H9 (cell line): ENCODE data around the gene KCNK10. TPM values are rescaled to one million over a fixed set of nuclear protein-coding genes. Genes with fewer than 3 reads are reported as not detected.

Source experiments
- DNase-seq: peaks from one replicate; pipeline ENCODE4 v3.0.0-alpha.2; 2017
- H2AFZ ChIP-seq: one replicate; pipeline ENCODE4 v1.6.1; 2013; ENCODE audit warnings: mild to moderate bottlenecking, low read length, control low read depth, moderate library complexity
- H2AK5ac ChIP-seq: 2 replicates; pipeline ENCODE4 v1.6.1; 2013; ENCODE audit warnings: low read length, control low read depth, mixed read lengths; ENCODE audit not compliant: insufficient read length
- H2BK120ac ChIP-seq: one replicate; pipeline ENCODE4 v1.6.1; 2013; ENCODE audit warnings: low read depth, mild to moderate bottlenecking, low read length, control low read depth, inconsistent platforms; ENCODE audit not compliant: poor library complexity, severe bottlenecking
- H2BK12ac ChIP-seq: 2 replicates; pipeline ENCODE4 v1.6.1; 2013; ENCODE audit warnings: low read length, control low read depth, mixed read lengths, low read depth; ENCODE audit not compliant: insufficient read length
- H2BK15ac ChIP-seq: 2 replicates; pipeline ENCODE4 v1.6.1; 2013; ENCODE audit warnings: low read depth, low read length, control low read depth
- H2BK20ac ChIP-seq: one replicate; pipeline ENCODE4 v1.6.1; 2013; ENCODE audit warnings: low read depth, mild to moderate bottlenecking, low read length, control low read depth, inconsistent platforms; ENCODE audit not compliant: poor library complexity, severe bottlenecking
- H2BK5ac ChIP-seq: 2 replicates; pipeline ENCODE4 v1.6.1; 2013; ENCODE audit warnings: low read length, control low read depth, mixed read lengths; ENCODE audit not compliant: insufficient read length
- H3K14ac ChIP-seq: 2 replicates; pipeline ENCODE4 v1.6.1; 2013; ENCODE audit warnings: low read length, control low read depth; ENCODE audit not compliant: insufficient read depth
- H3K18ac ChIP-seq: 2 replicates; pipeline ENCODE4 v1.6.1; 2013; ENCODE audit warnings: low read depth, mild to moderate bottlenecking, mixed read lengths, low read length, control low read depth; ENCODE audit not compliant: insufficient read length
- H3K23ac ChIP-seq: 2 replicates; pipeline ENCODE4 v1.6.1; 2013; ENCODE audit warnings: low read length, control low read depth, mixed read lengths, low read depth; ENCODE audit not compliant: insufficient read length
- H3K23me2 ChIP-seq: 2 replicates; pipeline ENCODE4 v1.6.1; 2013; ENCODE audit warnings: low read depth, mild to moderate bottlenecking, mixed read lengths, low read length, control low read depth; ENCODE audit not compliant: insufficient read length, poor library complexity, severe bottlenecking
- H3K27ac ChIP-seq: 2 replicates; pipeline ENCODE4 v1.5.1; 2013; ENCODE audit warnings: low read length, control low read depth, mixed read lengths, low read depth; ENCODE audit not compliant: insufficient read length
- H3K27me3 ChIP-seq: 2 replicates; pipeline ENCODE4 v1.6.1; 2013; ENCODE audit warnings: low read length, control low read depth, inconsistent platforms; ENCODE audit not compliant: insufficient read depth
- H3K4ac ChIP-seq: 2 replicates; pipeline ENCODE4 v1.6.1; 2013; ENCODE audit warnings: low read depth, mild to moderate bottlenecking, control low read depth, inconsistent platforms, low read length, moderate library complexity
- H3K4me1 ChIP-seq: 2 replicates; pipeline ENCODE4 v1.6.1; 2013; ENCODE audit warnings: low read length, control low read depth, inconsistent platforms; ENCODE audit not compliant: insufficient read depth
- H3K4me2 ChIP-seq: 2 replicates; pipeline ENCODE4 v1.6.1; 2013; ENCODE audit warnings: low read length, control low read depth, mixed read lengths; ENCODE audit not compliant: insufficient read length, insufficient read depth
- H3K56ac ChIP-seq: 2 replicates; pipeline ENCODE4 v1.6.1; 2013; ENCODE audit warnings: low read depth, mild to moderate bottlenecking, mixed read lengths, low read length, control low read depth; ENCODE audit not compliant: insufficient read length
- H3K79me1 ChIP-seq: 2 replicates; pipeline ENCODE4 v1.6.1; 2013; ENCODE audit warnings: low read depth, mild to moderate bottlenecking, moderate library complexity, low read length, control low read depth, inconsistent platforms; ENCODE audit not compliant: insufficient read depth, poor library complexity, severe bottlenecking
- H3K79me2 ChIP-seq: 2 replicates; pipeline ENCODE4 v1.6.1; 2013; ENCODE audit warnings: low read length, control low read depth, inconsistent platforms; ENCODE audit not compliant: insufficient read depth
- H3K9ac ChIP-seq: 2 replicates; pipeline ENCODE4 v1.6.1; 2013; ENCODE audit warnings: low read length, control low read depth, mixed read lengths; ENCODE audit not compliant: insufficient read length; ENCODE audit errors: extremely low read depth
- H3K9me3 ChIP-seq: one replicate; pipeline ENCODE4 v1.6.1; 2013; ENCODE audit warnings: low read depth, low read length, inconsistent platforms; ENCODE audit not compliant: control insufficient read depth
- H3T11ph ChIP-seq: one replicate; pipeline ENCODE4 v1.6.1; 2013; ENCODE audit warnings: mild to moderate bottlenecking, low read length, control low read depth, inconsistent platforms
- H4K20me1 ChIP-seq: one replicate; pipeline ENCODE4 v1.6.1; 2013; ENCODE audit not compliant: control insufficient read depth, insufficient read length, insufficient read depth
- H4K5ac ChIP-seq: 2 replicates; pipeline ENCODE4 v1.6.1; 2013; ENCODE audit warnings: low read depth, mild to moderate bottlenecking, mixed read lengths, low read length, control low read depth; ENCODE audit not compliant: insufficient read length
- H4K8ac ChIP-seq: replicated peaks from 2 replicates; pipeline ENCODE4 v1.6.1; 2013; ENCODE audit warnings: low read length, control low read depth, mixed read lengths, low read depth; ENCODE audit not compliant: insufficient read length
- H4K91ac ChIP-seq: 2 replicates; pipeline ENCODE4 v1.6.1; 2013; ENCODE audit warnings: low read depth, mild to moderate bottlenecking, moderate library complexity, mixed read lengths, low read length, control low read depth; ENCODE audit not compliant: insufficient read length
- H3K27ac Mint-ChIP-seq, 3 experiments: 2 replicates in 2 of 3; 3 replicates in 1 of 3; pipeline ENCODE4 v1.8.0; 2020 to 2021; ENCODE audit warnings: mixed read lengths in 3 of 3, mild to moderate bottlenecking in 1 of 3, moderate library complexity in 1 of 3
- H3K27me3 Mint-ChIP-seq: 2 replicates; pipeline ENCODE4 v1.8.0; 2021; ENCODE audit warnings: low read depth, mild to moderate bottlenecking, moderate library complexity, mixed read lengths
- H3K36me3 Mint-ChIP-seq, 3 experiments: 2 replicates in 2 of 3; 3 replicates in 1 of 3; pipeline ENCODE4 v1.8.0; 2020 to 2021; ENCODE audit warnings: low read depth in 3 of 3, mixed read lengths in 3 of 3; ENCODE audit not compliant: insufficient read depth in 1 of 3
- H3K4me1 Mint-ChIP-seq, 2 experiments: 2 replicates each; pipeline ENCODE4 v1.8.0; 2020; ENCODE audit warnings: mixed read lengths in 2 of 2
- H3K4me3 Mint-ChIP-seq, 2 experiments: 2 replicates in 1 of 2; 3 replicates in 1 of 2; pipeline ENCODE4 v1.8.0; 2020 to 2021; ENCODE audit warnings: mild to moderate bottlenecking in 2 of 2, mixed read lengths in 2 of 2, moderate library complexity in 1 of 2
- H3K9me3 Mint-ChIP-seq, 2 experiments: 2 replicates in 1 of 2; 3 replicates in 1 of 2; pipeline ENCODE4 v1.8.0; 2020; ENCODE audit warnings: mild to moderate bottlenecking in 2 of 2, mixed read lengths in 2 of 2, moderate library complexity in 1 of 2
- WGBS: extraction: QIAGEN DNeasy Blood & Tissue Kit; methylation state at CpG from one replicate; pipeline ENCODE4 v1.1.7; 2013; ENCODE audit warnings: missing lambda C conversion rate, low lambda C conversion rate, mixed read lengths; ENCODE audit not compliant: insufficient read length; ENCODE audit errors: extremely low coverage; 5-methylcytosine and 5-hydroxymethylcytosine counted together
- total RNA-seq: library from RNA; stranded (reverse); gene quantifications from 2 replicates; pipeline ENCODE4 v1.2.1, GENCODE V29; 2021
- TF ChIP-seq, protein P1 (sequence below): fragments of 200-600 bp; sonication (generic); conservative IDR thresholded peaks from 3 replicates; pipeline ENCODE4 v1.8.0; 2021; ENCODE audit warnings: antibody characterized with exemption, mild to moderate bottlenecking

Gene KCNK10
- total RNA-seq, 1 experiment from 2014 or later: 0.33 TPM

DNA sequence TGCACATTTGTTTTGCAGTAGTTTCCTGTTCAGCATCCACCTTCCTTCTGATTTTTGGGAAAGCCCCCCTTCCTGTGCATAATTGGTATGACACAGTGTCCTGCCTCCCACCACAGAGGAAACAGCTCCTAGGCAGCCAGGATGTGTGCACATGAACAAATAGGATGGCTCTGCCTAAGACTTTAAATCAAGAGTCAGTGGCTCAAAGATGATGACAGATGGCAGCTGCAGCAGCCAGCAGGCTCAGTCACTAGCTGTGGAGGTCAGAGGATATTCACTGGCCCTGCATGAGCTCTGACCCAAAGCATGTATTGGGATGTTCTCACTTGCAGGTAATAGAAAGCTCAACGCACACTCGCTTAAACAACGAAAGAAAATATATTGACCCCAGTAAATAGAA lies 90.3 kb downstream of the KCNK10 start:
- H3K4me1 ChIP-seq: no peaks in the 10 kb centered on the region
- H3K18ac ChIP-seq: no peak overlapping the region
- no peak overlapping the region for H4K5ac ChIP-seq
- H4K20me1 ChIP-seq: no peaks in the 10 kb centered on the region
- no peak overlapping the region for H2BK15ac ChIP-seq
- no peak overlapping the region for H2AK5ac ChIP-seq
- no peak overlapping the region for H3T11ph ChIP-seq
- no peak overlapping the region for H3K14ac ChIP-seq
- no peak overlapping the region for H4K8ac ChIP-seq
- H3K56ac ChIP-seq: no peak overlapping the region
- no peak overlapping the region for H2BK5ac ChIP-seq
- H2AFZ ChIP-seq: no peak overlapping the region
- no CpG with 5 or more reads among the region's 3 CpGs for WGBS
- no peak overlapping the region for H4K91ac ChIP-seq
- H3K23me2 ChIP-seq: no peaks in the 10 kb centered on the region
- H3K4me2 ChIP-seq: no peak overlapping the region
- Mint-ChIP-seq H3K9me3 (peaks cover 7 to 8% of the 10 kb centered on the region in 2 experiments), H3K4me3 (no peak overlapping the region), H3K36me3 (peaks cover 0 to 7% (median 0%) of the 10 kb centered on the region in 3 experiments; a peak in 3 of 7 replicates), H3K4me1 (peaks cover 7 to 10% of the 10 kb centered on the region in 2 experiments), H3K27ac (no peak overlapping the region), H3K27me3 (no peaks in the 10 kb centered on the region)
- H2BK12ac ChIP-seq: no peak overlapping the region
- no peak overlapping the region for H3K27ac ChIP-seq
- H3K79me1 ChIP-seq: no peaks in the 10 kb centered on the region
- H3K9ac ChIP-seq: no peak overlapping the region
- H2BK120ac ChIP-seq: no peak overlapping the region
- TF ChIP-seq, protein P1, sequence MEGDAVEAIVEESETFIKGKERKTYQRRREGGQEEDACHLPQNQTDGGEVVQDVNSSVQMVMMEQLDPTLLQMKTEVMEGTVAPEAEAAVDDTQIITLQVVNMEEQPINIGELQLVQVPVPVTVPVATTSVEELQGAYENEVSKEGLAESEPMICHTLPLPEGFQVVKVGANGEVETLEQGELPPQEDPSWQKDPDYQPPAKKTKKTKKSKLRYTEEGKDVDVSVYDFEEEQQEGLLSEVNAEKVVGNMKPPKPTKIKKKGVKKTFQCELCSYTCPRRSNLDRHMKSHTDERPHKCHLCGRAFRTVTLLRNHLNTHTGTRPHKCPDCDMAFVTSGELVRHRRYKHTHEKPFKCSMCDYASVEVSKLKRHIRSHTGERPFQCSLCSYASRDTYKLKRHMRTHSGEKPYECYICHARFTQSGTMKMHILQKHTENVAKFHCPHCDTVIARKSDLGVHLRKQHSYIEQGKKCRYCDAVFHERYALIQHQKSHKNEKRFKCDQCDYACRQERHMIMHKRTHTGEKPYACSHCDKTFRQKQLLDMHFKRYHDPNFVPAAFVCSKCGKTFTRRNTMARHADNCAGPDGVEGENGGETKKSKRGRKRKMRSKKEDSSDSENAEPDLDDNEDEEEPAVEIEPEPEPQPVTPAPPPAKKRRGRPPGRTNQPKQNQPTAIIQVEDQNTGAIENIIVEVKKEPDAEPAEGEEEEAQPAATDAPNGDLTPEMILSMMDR: no peak
- no peak overlapping the region for H3K23ac ChIP-seq
- H3K4ac ChIP-seq: no peak overlapping the region
- no peaks in the 10 kb centered on the region for H3K9me3 ChIP-seq
- H3K27me3 ChIP-seq: no peaks in the 10 kb centered on the region
- H3K79me2 ChIP-seq: no peaks in the 10 kb centered on the region
- H2BK20ac ChIP-seq: no peak overlapping the region
- DNase-seq: no peak
